Naive thymus-derived CD8-positive, alpha-beta T cell (primary cell): Measurements from ENCODE around the gene CBX4. TPM values are rescaled to one million over a fixed set of nuclear protein-coding genes. Genes with fewer than 3 reads are reported as not detected.
A peak's percentile ranks its signal among the peaks of the same experiment; 100 is the strongest.

Source experiments
- ATAC-seq, 2 donors: fragments of 150-1000 bp; cut with Tn5 transposase in 1 of 2; sonication (Bioruptor Pico), chemical (Tn5 transposase) in 1 of 2; 1 replicate in 1 of 2; 2 replicates in 1 of 2; pipeline ENCODE4 v1.10.0; 2021; ENCODE audit warnings: mild to moderate bottlenecking in 2 of 2, moderate library complexity in 2 of 2
- POLR2A ChIA-PET: fragments of 350-600 bp; sonication (Branson Sonifier 250); formaldehyde crosslinking; loops from one replicate; lab custom pipeline; 2021; ENCODE audit warnings: antibody characterized with exemption; lab: Charles Lee
- DNase-seq, 10 donors: peaks; one replicate each; pipeline versions ENCODE4 v3.0.0 to v3.0.0-alpha.2; 2020 to 2022
- H3K27ac Mint-ChIP-seq, 10 donors: one replicate each; pipeline ENCODE4 v1.8.0; 2020 to 2022; ENCODE audit warnings: mild to moderate bottlenecking in 10 of 10, mixed read lengths in 10 of 10, moderate library complexity in 4 of 10, inconsistent platforms in 1 of 10
- H3K27me3 Mint-ChIP-seq, 5 donors: one replicate each; pipeline ENCODE4 v1.8.0; 2021 to 2022; ENCODE audit warnings: mixed read lengths in 5 of 5
- H3K36me3 Mint-ChIP-seq, 3 donors: one replicate each; pipeline ENCODE4 v1.8.0; 2020 to 2022; ENCODE audit warnings: mixed read lengths in 3 of 3, mild to moderate bottlenecking in 2 of 3, inconsistent platforms in 1 of 3
- H3K4me1 Mint-ChIP-seq, 4 donors: one replicate each; pipeline ENCODE4 v1.8.0; 2021 to 2022; ENCODE audit warnings: mixed read lengths in 4 of 4
- H3K4me3 Mint-ChIP-seq, 10 donors: one replicate each; pipeline ENCODE4 v1.8.0; 2020 to 2022; ENCODE audit warnings: mild to moderate bottlenecking in 10 of 10, mixed read lengths in 10 of 10, moderate library complexity in 6 of 10, inconsistent platforms in 1 of 10
- H3K9me3 Mint-ChIP-seq, 9 donors: one replicate each; pipeline ENCODE4 v1.8.0; 2020 to 2022; ENCODE audit warnings: mixed read lengths in 9 of 9, mild to moderate bottlenecking in 3 of 9, inconsistent platforms in 1 of 9, moderate library complexity in 1 of 9
- polyA plus RNA-seq, 3 donors: library from polyadenylated mRNA; unstranded; fragments of 300-500 nt; fragmentation: Illumina TruSeq; gene quantifications; one replicate each; pipeline ENCODE4 v1.2.3, GENCODE V29; 2021
- total RNA-seq, 8 experiments: library from RNA in 2 of 8; stranded (reverse) in 2 of 8; gene quantifications; one replicate each; pipeline ENCODE4 v1.2.3 and lab custom pipeline; 2021 to 2026

The CBX4 gene
- total and polyA plus RNA-seq, 5 experiments from 2014 or later: 4.3 to 80.7 (median 16.0) TPM

GRCh38 chr17:79804856-79805696, 34.2 kb downstream of the CBX4 start:
- peaks cover 0 to 6% (median 2%) of the 10 kb centered on the region in 3 donors for H3K36me3 Mint-ChIP-seq
- peaks cover 0 to 6% (median 0%) of the 10 kb centered on the region in 9 donors for H3K9me3 Mint-ChIP-seq
- POLR2A ChIA-PET: interaction anchor here (0.6 to 4.2 kb wide), 10 partner anchors 8 to 188 kb away, joined by 3 to 14 read pairs (median 4); partner anchors contain the start of gene CBX4
- peaks cover 54 to 86% (median 58%) of the 10 kb centered on the region in 5 donors for H3K27me3 Mint-ChIP-seq
- H3K4me3 Mint-ChIP-seq: peak overlapping the region in 9 of 10 donors; percentile 50 to 80 (median 74)
- DNase-seq (no peak), ATAC-seq (no peak)
- H3K4me1 Mint-ChIP-seq: peaks cover 22 to 41% (median 39%) of the 10 kb centered on the region in 4 donors
- peak overlapping the region in 4 of 10 donors; percentile 1 to 86 (median 68) for H3K27ac Mint-ChIP-seq

GRCh38 chr17:79803997-79804855, 35.0 kb downstream of the CBX4 start:
- peak; percentile 46 to 54 for ATAC-seq
- peak in 4 of 10 donors; percentile 28 to 45 (median 41) for DNase-seq
- Mint-ChIP-seq H3K27ac (peak overlapping the region in 4 of 10 donors; percentile 53 to 86 (median 72)), H3K4me3 (peak overlapping the region; percentile 38 to 80 (median 72)), H3K36me3 (peaks cover 0 to 6% (median 2%) of the 10 kb centered on the region in 3 donors), H3K9me3 (peaks cover 0 to 6% (median 0%) of the 10 kb centered on the region in 9 donors), H3K4me1 (peaks cover 27 to 50% (median 44%) of the 10 kb centered on the region in 4 donors), H3K27me3 (peaks cover 60 to 89% (median 65%) of the 10 kb centered on the region in 5 donors)
- POLR2A ChIA-PET: interaction anchor here (0.6 to 4.2 kb wide), 8 partner anchors 9 to 189 kb away, joined by 3 to 14 read pairs (median 8); partner anchors contain the start of gene CBX4

- no peak for ATAC-seq
- peaks cover 54 to 88% (median 61%) of the 10 kb centered on the region in 5 donors for H3K27me3 Mint-ChIP-seq
- no peak for DNase-seq
- H3K9me3 Mint-ChIP-seq: peaks cover 0 to 6% (median 0%) of the 10 kb centered on the region in 9 donors
- H3K4me1 Mint-ChIP-seq: peaks cover 25 to 49% (median 45%) of the 10 kb centered on the region in 4 donors
- POLR2A ChIA-PET: interaction anchor here (0.6 to 4.2 kb wide), 7 partner anchors 10 to 39 kb away, joined by 3 to 14 read pairs (median 11); partner anchors contain the start of gene CBX4
- peaks cover 0 to 6% (median 2%) of the 10 kb centered on the region in 3 donors for H3K36me3 Mint-ChIP-seq
- peak overlapping the region in 1 of 10 donors; percentile 67 for H3K27ac Mint-ChIP-seq
- peak overlapping the region in 6 of 10 donors; percentile 25 to 58 (median 31) for H3K4me3 Mint-ChIP-seq
Measured at GRCh38 chr17:79803421-79803996, 35.7 kb downstream of the CBX4 start.

GRCh38 chr17:79802736-79803420, 36.4 kb downstream of the CBX4 start:
- ATAC-seq: no peak
- Mint-ChIP-seq H3K4me3 (peak overlapping the region in 3 of 10 donors; percentile 6 to 27 (median 22)), H3K27me3 (peaks cover 50 to 84% (median 58%) of the 10 kb centered on the region in 5 donors), H3K9me3 (peaks cover 0 to 6% (median 0%) of the 10 kb centered on the region in 9 donors), H3K4me1 (peaks cover 27 to 51% (median 48%) of the 10 kb centered on the region in 4 donors), H3K36me3 (peaks cover 0 to 8% (median 2%) of the 10 kb centered on the region in 3 donors), H3K27ac (peak overlapping the region in 2 of 10 donors; percentile 40 to 79)
- peak in 1 of 10 donors; percentile 30 for DNase-seq
- POLR2A ChIA-PET: interaction anchor here (0.6 to 6.5 kb wide), 8 partner anchors 7 to 39 kb away, joined by 3 to 83 read pairs (median 12); partner anchors contain the start of gene CBX4

GRCh38 chr17:79802039-79802735, 37.1 kb downstream of the CBX4 start:
- H3K27ac Mint-ChIP-seq: peak overlapping the region in 2 of 10 donors; percentile 4 to 74
- DNase-seq: no peak
- peaks cover 0 to 8% (median 2%) of the 10 kb centered on the region in 3 donors for H3K36me3 Mint-ChIP-seq
- H3K4me1 Mint-ChIP-seq: peaks cover 27 to 51% (median 48%) of the 10 kb centered on the region in 4 donors
- H3K9me3 Mint-ChIP-seq: peaks cover 0 to 6% (median 0%) of the 10 kb centered on the region in 9 donors
- ATAC-seq: no peak
- POLR2A ChIA-PET: interaction anchor here (0.6 to 7.0 kb wide), 5 partner anchors 8 to 1627 kb away, joined by 3 to 152 read pairs (median 8); partner anchors contain the start of gene CBX4
- H3K4me3 Mint-ChIP-seq: peak overlapping the region in 5 of 10 donors; percentile 22 to 41 (median 26)
- peaks cover 46 to 77% (median 52%) of the 10 kb centered on the region in 5 donors for H3K27me3 Mint-ChIP-seq

GRCh38 chr17:79801156-79802038, 37.8 kb downstream of the CBX4 start:
- DNase-seq: no peak
- peaks cover 25 to 55% (median 50%) of the 10 kb centered on the region in 4 donors for H3K4me1 Mint-ChIP-seq
- H3K27me3 Mint-ChIP-seq: peaks cover 40 to 73% (median 44%) of the 10 kb centered on the region in 5 donors
- POLR2A ChIA-PET: interaction anchor here (0.7 to 7.0 kb wide), 4 partner anchors 9 to 1626 kb away, joined by 3 to 152 read pairs (median 46); partner anchors contain the start of gene CBX4
- no peak for ATAC-seq
- peaks cover 0 to 9% (median 0%) of the 10 kb centered on the region in 9 donors for H3K9me3 Mint-ChIP-seq
- H3K4me3 Mint-ChIP-seq: peak overlapping the region in 4 of 10 donors; percentile 4 to 57 (median 28)
- peak overlapping the region in 2 of 10 donors; percentile 74 to 79 for H3K27ac Mint-ChIP-seq
- H3K36me3 Mint-ChIP-seq: peaks cover 0 to 8% (median 2%) of the 10 kb centered on the region in 3 donors

GRCh38 chr17:79800325-79801155, 38.7 kb downstream of the CBX4 start:
- peak in 3 of 10 donors; percentile 26 to 50 (median 40) for DNase-seq
- Mint-ChIP-seq H3K9me3 (peaks cover 0 to 9% (median 0%) of the 10 kb centered on the region in 9 donors), H3K36me3 (peaks cover 0 to 10% (median 2%) of the 10 kb centered on the region in 3 donors), H3K27ac (peak overlapping the region in 8 of 10 donors; percentile 11 to 93 (median 58)), H3K27me3 (peaks cover 35 to 64% (median 39%) of the 10 kb centered on the region in 5 donors), H3K4me1 (peaks cover 24 to 59% (median 56%) of the 10 kb centered on the region in 4 donors), H3K4me3 (peak overlapping the region; percentile 29 to 90 (median 70))
- ATAC-seq: no peak
- POLR2A ChIA-PET: interaction anchor here (2.0 to 7.0 kb wide), 3 partner anchors 10 to 38 kb away, joined by 8 to 152 read pairs (median 83); partner anchors contain the start of gene CBX4

- ATAC-seq: no peak
- POLR2A ChIA-PET: interaction anchor here (0.5 to 7.0 kb wide), 4 partner anchors 11 to 1010 kb away, joined by 3 to 152 read pairs (median 43); partner anchors contain the start of gene CBX4
- Mint-ChIP-seq H3K4me3 (peak overlapping the region; percentile 29 to 87 (median 60)), H3K9me3 (peaks cover 0 to 9% (median 0%) of the 10 kb centered on the region in 9 donors), H3K27me3 (peaks cover 27 to 56% (median 31%) of the 10 kb centered on the region in 5 donors), H3K36me3 (peaks cover 0 to 11% (median 2%) of the 10 kb centered on the region in 3 donors), H3K4me1 (peaks cover 16 to 52% (median 48%) of the 10 kb centered on the region in 4 donors), H3K27ac (peak overlapping the region in 7 of 10 donors; percentile 17 to 93 (median 51))
- DNase-seq: no peak
Measured at GRCh38 chr17:79799538-79800324, 39.5 kb downstream of the CBX4 start.
